Measurements from ENCODE around the gene AUTS2.

- TF ChIP-seq CTCF (IDR thresholded peaks at IDR 0.05) (no peak), POLR2A (IDR thresholded peaks at IDR 0.05) (no peak)
These were observed 1238.0 kb downstream of the AUTS2 start for GRCh38 chr7:70836279-70836678.

Data from vagina (tissue), 2 donors.